Measurements from ENCODE around the gene FBXL14.
A peak's percentile ranks its signal among the peaks of the same experiment; 100 is the strongest.
"Not testable (repeated sequence)": the region's sequence is repeated elsewhere in the genome, so short reads cannot be mapped to it uniquely, and the experiment has no call there.

The FBXL14 gene

DNA sequence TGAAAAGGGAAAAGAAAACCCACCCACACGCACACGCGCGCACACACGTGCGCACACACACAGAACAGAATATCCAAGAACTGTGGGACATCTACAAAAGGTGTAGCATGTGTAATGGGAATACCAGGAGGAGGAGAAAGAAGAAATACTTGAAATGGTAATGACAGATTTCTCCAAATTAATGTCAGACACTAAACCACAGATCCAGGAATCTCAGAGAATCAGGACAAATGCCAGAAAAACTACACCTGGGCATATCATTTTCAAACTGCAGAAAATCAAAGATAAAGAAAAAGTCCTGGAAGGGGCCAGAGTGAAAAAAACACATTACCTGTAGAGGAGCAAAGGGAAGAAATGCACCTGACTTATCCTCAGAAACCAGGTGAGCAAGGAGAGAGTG is 26.5 kb downstream of the FBXL14 start:
- DNase-seq = no peak

GRCh38 chr12:1566449-1567135 is 27.8 kb downstream of the FBXL14 start:
- DNase-seq = no peak

GRCh38 chr12:1565172-1565571 is 29.2 kb downstream of the FBXL14 start:
- DNase-seq = no peak

DNA sequence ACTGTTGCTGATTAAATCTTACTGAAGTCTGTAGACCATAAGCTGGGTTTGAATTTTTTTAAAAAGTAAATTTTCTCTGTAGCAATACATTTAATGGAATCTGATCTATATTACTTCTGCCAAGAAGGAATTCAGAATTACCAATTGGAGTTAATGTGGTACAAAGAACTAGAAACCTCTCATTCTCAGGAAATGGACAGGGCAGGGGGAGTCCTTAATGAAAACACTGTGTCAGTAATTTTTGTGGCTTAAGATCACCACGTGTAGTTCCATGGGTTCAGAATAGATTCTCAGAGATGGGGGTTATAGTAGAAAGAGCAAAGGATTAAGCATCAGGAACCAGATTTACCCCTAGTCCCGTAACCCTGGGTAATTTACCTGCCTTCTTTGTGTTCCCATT is 30.3 kb downstream of the FBXL14 start:
- no peak for DNase-seq

DNA sequence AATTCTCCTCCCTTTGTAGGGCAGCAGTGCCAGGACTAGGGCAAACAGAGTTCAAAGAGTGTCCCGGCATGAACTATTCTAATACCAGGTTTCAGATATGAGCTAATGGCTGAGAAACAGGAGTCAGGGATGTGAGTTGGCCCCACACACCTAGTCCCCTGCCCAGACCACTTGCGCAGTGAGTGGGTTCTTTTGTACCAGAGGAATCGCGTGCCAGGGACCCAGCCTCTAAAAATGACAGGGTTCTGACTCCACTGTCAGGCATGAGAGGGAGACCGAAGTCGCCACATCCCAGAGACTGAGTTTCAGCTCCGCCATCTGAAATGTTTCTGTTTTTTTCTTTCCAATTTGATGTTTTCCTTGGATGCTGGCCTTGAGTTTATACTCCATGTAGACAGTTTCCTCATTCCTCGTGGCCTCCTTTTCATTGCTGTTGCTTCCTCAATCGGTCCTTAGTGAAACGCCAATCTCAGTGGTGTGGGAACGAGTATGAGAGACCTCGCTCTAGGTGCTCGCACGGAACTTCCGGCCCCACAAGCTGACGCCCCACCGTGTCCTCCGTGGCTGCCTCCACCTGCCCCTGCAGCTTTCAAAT is 31.5 kb downstream of the FBXL14 start:
- DNase-seq = no peak

- DNase-seq = no peak
Measured at GRCh38 chr12:1560704-1561103, 33.7 kb downstream of the FBXL14 start.

GRCh38 chr12:1559676-1560091 is 34.7 kb downstream of the FBXL14 start:
- DNase-seq = no peak

DNA sequence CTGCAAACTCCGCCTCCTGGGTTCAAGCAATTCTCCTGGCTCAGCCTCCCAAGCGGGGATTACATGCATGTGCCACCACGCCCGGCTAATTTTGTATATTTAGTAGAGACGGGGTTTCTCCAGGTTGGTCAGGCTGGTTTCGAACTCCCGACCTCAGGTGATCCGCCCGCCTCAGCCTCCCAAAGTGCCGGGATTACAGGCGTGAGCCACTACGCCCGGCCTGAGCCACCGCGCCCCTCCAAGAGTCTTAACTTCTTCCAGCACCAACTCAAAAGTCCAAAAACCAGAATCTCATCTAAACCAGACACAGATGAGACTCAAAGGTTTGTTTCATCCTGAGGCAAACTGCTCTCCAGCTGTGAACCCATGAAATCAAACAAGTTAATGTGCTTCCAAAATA is 36.3 kb downstream of the FBXL14 start:
- DNase-seq = not testable (repeated sequence)

DNA sequence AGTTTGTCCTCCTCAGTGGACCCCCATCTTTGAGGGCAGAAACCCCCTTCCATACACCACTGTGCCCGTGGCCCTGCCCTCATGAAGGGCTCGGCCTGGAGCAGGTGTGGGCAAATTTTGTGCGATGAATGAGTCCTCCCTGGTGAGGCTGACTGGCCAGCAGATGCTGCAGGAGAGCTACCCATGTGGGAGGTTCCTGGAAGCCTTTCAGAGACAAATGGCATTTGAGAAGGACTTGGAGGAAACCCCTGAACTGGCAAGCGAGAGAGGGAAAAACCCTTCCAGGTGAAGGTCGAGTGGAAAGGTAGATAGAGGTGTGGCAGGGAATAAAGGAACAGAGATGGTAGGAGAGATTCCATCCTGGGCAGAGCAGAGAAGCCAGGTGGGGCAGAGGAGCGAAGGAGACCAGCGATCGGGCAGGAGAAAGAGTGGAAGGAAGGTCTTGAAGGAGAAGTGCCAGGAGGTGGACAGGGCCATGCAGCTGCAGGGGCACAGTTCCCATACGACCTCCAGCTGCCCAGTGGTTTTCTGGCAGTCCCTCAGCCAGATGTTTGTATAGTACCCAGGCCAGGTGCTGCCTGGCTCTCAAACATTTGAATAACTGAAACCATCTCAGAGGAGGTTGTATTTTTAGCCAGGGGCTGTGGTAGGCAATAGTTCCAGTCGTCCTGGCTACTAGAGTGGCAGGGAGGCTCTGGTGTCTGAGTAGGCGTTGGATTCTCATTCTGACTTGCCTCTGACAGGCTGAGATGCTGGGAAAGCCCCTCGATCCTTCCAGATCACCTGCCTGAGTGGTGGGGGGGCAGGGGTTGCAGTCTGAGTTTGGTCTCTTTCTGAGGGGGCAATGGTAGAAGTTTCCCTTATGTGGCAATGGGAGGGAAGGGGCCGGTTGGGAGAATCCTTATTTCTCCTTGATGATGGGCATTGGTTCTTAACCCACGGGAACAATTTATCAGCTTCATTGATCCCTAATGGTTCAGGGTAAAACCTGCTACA is 40.1 kb downstream of the FBXL14 start:
- DNase-seq = peak; percentile 56

GRCh38 chr12:1553536-1553935 is 40.8 kb downstream of the FBXL14 start:
- no peak for DNase-seq

DNA sequence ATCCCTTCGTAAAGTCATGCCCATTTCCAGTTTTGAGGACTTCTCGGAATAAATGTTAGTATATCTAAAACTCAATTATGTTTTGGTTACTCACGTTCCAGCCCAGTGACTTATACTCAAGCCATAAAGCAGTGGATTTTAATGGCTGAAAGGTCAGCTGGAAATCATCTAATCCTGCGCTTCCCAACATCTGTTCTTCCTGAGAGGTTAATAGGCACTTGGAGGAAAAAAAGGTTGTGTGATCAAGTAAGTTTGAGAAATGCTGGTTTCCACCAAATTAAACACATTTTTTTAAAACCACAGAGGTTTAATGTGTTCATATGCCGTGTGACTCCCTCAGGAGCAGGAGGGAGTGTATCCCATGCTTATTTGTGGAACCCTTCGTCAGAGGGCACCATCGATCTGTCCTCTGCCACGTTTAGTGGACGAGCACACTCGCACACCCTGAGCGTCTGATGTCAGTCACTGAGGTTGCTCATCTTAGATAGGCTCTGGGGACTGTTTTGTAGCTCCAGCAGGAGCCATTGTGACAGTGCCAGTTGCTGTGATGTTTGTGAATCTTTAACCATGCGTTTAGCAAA is 41.4 kb downstream of the FBXL14 start:
- DNase-seq = no peak

DNA sequence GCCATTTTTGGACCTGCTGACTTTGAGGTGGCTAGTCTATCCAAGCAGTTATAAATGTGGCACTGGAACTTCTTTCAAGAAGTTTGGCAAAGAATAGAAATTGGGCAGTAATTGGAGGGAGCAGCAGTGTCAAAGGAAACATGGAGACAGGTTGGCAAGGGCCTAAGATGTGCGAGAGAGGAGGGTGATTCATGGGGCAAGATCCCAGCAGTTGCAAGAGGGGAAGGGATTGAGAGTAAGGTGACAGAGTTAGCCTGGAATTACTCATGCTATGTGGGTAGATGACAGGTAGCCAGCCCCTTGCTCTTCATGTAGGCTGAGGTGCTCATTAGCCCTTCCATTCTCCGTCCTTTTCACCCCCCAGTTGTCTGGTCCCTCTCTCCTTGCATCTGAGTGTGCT is 42.2 kb downstream of the FBXL14 start:
- DNase-seq = no peak

GRCh38 chr12:1551496-1551895 is 42.9 kb downstream of the FBXL14 start:
- no peak for DNase-seq

DNA sequence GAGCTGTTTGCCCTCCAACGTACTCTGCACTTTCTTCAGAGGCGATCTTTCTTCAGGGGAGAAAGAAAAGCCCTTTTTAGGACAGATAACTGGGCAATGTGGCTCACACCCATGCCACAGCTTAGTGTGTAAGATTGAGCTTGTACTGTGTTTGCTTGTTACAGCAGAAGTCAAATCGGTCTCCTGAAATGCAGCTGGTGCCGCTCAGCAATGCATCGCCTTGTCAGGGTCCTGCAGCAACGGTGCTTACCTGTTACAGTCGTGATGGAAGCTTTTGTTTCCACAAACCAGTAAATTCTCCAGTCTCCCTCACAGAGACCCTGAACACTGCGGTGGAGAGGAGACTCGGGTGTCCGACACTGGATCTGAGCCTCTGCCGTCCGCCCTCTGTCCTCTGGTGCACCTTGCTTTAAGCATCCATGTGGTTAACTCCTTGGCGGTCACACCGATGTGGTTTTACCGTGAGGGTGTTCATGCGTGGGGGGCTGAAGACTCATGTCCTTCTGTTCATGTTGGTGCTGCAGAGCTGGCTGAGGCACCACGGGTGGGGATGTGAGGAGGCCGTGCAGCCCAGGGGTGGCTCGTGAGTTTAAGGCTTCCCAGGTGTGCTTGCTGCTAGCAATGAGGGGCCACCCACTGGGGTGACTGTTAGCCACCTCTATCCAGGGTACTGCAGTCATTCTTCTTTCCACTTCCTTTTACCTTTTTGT is 47.3 kb downstream of the FBXL14 start:
- DNase-seq = no peak

DNA sequence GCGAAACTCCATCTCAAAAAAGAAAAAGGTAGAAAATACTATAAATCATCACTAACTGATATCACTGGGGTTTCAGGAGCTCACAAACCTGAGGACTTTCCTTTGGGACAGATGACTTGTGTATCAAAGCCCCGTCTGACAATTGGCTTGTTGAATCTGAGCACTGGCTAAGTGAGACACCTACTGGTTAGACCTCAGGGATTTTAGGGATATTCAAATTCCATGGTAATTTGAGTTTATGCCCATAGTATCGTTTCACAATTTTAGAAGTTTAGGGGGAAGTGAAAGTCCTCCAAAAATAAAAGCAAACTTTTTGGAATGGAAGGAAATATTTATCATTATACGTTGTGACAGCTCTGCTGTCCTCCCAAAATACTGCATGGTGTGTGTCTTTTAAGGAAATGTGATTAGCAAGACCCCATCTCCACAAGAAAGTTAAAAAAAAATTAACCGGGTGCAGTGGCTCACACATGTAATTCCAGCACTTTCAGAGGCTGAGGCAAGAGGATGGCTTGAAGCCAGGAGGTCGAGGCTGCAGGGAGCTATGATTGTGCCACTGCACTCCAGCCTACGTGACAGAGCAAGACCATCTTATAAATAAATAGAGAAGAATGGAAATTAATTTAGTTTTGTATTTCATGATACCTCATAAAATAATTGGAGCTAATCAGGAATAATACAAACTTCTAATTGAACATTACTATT is 49.2 kb downstream of the FBXL14 start:
- no peak for DNase-seq

- DNase-seq = no peak
Measured at GRCh38 chr12:1542599-1542998, 51.8 kb downstream of the FBXL14 start.

DNA sequence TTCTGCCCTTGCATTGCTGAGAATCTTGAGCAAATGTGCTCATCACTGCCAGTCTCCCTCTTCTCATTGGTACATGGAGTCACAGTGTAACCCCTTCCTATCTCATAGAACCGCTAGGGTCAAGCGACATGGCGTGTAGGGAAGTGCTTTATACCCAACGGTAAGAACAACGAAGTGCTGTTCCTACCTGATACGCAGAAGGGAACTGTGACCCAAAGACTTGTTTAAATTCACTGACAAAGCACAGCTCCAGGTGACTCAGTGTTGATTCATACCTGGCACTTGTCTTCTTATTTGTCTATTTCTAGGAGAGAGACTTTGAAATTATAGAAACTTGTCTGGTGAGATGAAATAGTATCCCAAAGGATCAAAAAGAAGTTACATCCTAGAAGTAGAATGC is 53.7 kb downstream of the FBXL14 start:
- no peak for DNase-seq

GRCh38 chr12:1539135-1539534 is 55.2 kb downstream of the FBXL14 start:
- no peak for DNase-seq

DNA sequence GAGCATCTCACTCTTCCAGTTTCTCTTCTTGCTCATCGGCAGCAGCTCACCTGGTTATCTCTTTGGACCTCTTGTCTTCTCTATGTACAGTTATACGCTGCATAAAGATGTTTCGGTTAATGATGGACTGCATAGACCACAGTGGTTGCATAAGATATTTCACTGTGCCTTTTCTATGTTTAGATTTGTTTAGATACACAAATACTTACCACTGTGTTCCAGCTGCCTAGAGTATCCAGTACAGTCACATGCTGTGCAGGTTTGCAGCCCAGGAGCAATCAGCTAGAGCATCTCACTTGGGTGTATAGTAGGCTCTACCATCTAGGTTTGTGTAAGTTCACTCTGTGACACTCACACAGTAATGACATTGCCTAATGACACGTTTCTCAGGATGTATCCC is 57.6 kb downstream of the FBXL14 start:
- no peak for DNase-seq

DNA sequence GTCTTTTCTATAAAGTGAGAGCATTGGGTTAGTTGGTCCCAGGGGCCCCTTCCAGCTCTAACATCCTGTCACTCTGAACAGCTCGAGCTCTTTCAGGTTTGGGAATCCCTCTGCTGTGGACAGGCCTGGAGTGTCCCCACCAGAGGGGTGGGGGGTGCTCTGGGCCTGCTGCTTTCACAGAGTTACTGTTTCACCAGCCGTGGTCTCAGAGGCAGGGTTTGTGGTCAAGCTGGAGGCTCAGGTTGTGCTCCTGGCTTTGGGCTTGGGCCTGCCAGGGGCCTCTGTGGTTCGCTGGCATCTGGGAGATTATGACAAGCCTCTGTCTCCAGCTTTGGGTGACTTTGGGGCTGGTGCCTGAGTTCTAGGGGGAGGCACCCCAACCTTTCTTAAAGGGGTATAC is 59.6 kb downstream of the FBXL14 start:
- no peak for DNase-seq

GRCh38 chr12:1533602-1534304 is 60.6 kb downstream of the FBXL14 start:
- peak; percentile 63 for DNase-seq
